Pulmonary artery endothelial cell (primary cell): ENCODE data around the gene SYT5. TPM values are rescaled to one million over a fixed set of nuclear protein-coding genes. Genes with fewer than 3 reads are reported as not detected.
"Not testable (repeated sequence)": the region's sequence is repeated elsewhere in the genome, so short reads cannot be mapped to it uniquely, and the experiment has no call there.

Source experiments
- DNase-seq: peaks from one replicate; pipeline ENCODE4 v3.0.0-alpha.2; 2011; ENCODE audit warnings: low read depth, low spot score
- total RNA-seq: library from RNA; depleted of rRNA; stranded (reverse); fragments of >200 nt; gene quantifications from 2 replicates; pipeline ENCODE4 v1.2.3, GENCODE V29; 2014

Gene SYT5
- total RNA-seq = not detected in 2 replicates

DNA sequence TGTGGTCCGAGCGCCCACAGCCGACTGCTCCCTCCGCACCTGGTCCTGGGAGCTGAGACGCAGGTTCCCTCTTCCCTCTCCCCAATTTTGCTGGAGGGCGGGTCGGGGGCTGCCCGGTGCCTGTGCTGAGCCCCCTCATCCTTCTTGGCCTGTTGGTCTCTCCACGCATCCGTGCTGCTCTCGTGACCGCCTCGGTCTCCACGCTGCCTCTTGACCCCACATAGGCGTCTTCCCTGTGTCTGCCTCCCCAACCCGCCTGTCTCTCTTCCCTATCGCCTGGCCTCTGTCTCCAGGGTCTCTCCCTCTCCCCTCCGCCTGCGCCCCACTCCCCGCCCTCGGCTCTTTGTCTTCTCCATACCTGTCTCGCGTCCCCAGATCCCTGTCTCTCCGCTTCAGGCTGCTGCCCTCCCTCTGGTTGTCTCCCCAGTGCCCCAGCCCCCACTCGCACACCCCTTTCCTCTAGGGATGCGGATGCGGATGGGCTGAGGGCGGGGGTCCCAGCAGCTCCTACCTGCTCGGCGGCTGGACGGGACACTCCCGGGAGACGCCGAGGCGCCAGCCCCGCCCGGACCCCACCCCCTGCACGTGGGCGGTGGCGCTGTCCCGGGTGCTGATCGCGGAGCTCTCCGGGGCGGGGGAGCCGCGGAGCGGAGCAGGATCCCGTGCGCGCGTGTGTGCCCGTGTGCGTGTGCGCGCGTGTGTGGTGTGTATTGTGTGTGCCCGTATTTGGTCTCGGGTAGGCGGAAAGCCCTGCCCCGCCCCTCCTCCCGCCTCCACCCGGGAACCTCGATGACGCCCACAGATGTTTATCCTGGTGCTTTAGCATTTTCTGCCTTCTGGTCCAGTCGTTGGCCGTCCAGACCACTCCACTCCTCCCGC, at the start of gene SYT5:
Gene SYT5 (minus strand): TSS at position 684 of the 879 bp plus-strand sequence. CDS start 1,248 bp downstream, outside the sequence.
- no peak for DNase-seq

DNA sequence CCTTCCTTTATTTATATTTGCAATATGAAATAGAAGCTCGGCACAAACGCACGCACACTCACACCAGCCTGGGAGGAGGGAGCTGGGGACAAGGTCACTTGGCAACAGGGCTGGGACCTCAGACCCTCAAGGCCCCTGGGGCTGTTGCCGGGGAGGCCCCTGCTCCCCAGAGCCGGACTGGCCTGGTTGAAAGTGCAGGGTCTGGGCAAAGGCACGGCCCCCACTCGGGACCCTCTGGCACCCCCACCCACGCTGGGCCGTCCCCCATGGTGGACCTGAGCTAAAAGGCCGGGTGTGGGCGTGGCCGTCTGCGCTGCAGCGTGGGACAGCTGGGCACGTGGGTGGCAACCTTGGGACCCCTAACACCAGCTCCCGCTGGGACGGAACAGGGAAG, 49.7 kb upstream of the SYT5 start:
- DNase-seq = no peak

DNA sequence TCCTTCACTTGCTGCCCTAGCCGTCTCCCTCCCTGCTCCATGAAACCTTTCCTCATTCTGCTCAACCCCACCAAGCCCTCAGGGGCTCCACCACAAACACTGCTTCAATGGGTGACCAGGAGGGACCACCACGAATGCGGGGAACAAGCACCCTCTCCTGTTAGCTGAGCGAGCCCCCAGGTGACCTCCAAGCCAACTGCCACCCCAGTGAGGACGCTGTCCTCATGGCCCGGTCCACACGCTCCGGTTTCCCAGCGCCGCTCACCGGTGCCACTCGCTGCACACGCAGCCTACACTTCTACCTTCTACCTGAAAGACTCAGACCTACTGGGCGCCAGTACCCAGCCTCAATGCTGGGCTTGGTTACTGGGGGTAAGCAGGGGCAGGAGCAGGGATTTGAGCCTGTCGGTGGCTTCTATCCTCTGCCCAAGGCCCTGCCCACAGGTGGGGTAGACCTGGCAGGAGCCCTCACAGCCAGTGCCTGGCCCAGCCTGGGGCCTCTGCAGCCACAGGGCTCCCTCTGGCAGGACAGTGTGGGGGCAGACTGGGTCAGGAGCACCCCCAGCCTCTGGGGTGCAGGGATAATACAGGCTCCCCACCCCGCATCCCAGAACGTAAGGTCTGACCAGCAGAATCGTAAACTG, 49.2 kb upstream of the SYT5 start:
- no peak for DNase-seq

DNA sequence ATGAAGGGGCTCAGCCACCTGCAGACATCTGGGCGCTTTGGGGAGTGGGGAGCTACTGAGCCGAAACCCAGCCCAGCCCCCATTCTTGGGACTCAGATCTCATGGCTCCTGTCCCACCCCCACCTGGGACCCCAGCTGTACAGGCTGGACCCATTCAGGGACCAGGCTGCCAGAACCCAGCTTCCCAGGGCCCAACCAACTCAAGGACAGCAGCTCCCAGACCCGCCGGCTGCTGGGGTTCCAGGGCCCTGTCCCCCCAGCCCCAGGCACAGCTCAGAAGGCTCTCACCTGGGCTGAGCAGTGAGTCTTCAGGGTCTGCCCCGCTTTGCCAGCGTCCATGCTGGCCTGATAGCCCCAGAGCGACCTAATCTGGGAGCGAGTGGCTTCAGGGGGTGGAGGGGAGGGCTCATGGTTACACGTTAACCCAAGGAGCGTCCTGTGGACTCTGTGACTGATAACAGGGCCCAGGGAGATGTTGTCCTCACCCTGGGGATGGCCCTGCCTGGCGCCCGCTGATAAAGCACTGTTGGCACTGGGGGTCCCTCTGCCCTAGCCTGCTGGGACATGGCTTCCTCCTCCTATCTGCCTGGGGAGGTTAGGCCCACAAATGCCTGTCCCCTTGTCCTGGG, 48.4 kb upstream of the SYT5 start, which contains the start of gene TMEM86B:
Gene TMEM86B (minus strand): TSS at position 361 of the 629 bp plus-strand sequence. CDS start 22 bp downstream, at position 339.
- no peak for DNase-seq

DNA sequence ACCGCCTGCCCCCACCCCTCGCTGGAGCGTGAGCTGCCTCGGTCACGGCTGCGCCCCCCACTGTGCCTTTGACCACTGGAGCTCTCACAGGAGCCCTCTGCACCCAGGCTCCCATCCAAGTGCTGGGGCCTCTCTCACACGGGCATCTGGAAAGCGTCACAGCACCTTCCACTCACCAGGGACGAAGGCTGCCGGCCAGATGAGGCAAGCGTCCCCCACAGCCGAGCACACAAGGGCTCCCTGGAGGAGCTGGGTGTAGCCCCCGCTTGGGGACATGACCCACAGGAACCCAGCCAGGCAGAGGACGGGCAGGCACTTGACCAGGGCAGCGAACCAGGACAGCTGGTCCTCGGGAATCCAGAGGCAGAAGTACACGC, 47.9 kb upstream of the SYT5 start:
- no peak for DNase-seq

DNA sequence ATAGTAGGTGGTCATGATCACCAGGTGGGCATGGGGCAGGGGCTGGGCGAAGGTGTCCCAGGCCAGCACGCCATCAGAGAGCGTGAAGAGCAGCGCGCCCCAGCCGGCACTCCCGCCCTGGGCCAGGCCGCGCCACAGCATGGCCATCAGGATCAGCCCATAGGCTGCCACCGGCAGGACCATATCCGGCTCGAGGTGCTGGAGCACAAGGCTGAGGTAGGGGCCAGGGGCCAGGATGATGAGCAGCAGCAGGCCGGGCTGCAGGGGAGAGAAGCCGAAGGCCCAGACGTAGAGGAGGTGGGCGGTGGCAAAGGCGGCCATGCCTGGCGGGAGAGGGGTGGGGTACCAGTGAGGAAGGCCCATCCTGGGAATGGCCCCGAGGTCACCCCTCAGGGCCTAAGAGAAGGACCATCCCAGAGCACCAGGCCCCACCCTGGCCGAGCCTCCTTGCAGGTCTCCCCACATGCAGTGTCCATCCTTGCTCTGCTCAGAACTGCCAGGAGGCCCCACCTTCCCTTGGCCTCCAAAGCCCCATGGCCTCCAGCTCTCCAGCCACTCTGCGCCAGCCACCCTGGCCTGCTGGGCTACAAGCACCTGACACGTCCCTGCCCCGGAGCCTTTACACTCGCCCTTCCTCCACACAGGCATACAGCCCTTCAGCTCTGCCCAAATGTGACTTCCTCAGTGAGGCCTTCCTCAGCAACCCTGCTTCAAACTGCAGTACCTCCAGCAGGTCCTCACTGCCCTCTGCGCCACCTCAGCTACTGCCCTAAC, 47.3 kb upstream of the SYT5 start:
- no peak for DNase-seq

DNA sequence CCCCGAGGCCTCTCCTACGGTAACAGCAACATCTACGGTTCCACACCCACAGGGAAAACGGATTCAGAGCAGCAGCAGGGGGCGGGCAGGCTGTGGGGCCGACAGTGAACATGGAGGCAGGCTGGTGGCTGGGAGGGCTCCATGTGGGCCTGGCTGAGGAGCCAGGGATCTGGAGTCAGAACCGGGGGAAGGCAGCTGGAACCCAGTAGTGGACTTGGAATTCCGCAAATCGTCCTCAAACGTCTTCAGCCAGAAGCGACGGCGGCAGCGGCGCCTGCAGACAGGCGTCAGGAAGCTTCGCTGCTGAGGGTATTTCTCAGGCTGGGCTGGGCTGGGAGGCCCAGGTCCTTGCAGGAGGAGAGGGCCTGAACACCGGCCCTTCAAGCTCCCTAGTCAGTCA, 46.7 kb upstream of the SYT5 start:
- no peak for DNase-seq

DNA sequence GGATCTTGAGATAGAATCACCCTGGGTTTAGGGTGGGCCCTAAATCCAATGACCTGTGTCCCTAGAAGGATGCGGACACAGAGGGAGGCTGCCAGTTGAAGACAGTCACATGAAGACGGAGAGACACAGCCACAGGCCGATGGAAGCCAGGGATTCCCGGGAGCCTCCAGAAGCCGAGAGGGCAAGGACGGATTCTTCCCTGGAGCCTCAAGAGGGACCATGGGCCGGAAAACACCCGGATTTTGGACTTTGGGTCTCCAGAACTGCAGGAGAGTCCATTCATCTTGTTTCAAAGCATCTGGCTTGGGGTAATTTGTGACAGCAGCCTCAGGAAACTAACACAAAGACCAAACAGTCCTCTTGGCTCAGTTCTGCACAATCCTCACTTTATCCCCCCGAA, 46.2 kb upstream of the SYT5 start:
- no peak for DNase-seq

DNA sequence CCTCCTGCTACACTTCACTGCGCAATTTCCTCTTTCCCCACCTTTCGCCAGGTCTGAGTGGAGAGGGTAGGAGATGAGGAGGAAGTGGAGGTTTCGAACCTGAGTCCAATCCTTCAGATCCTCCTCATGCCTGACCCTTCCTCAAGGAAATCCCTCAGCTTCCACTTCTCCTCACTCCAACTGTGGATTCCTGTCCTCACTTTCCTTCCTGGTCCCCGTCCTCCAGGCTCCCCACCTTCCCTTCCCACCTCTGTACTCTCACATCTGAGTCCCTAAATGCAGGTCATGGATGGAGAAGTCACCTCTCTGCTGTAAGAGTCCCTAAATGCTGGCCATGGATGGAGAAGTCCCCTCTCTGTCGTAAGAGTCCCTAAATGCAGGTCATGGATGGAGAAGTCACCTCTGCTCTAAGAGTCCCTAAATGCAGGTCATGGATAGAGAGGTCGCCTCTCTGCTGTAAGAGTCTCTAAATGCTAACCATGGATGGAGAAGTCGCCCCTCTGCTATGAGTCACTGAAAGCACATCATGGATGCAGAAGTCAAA, 45.4 kb upstream of the SYT5 start:
- no peak for DNase-seq

DNA sequence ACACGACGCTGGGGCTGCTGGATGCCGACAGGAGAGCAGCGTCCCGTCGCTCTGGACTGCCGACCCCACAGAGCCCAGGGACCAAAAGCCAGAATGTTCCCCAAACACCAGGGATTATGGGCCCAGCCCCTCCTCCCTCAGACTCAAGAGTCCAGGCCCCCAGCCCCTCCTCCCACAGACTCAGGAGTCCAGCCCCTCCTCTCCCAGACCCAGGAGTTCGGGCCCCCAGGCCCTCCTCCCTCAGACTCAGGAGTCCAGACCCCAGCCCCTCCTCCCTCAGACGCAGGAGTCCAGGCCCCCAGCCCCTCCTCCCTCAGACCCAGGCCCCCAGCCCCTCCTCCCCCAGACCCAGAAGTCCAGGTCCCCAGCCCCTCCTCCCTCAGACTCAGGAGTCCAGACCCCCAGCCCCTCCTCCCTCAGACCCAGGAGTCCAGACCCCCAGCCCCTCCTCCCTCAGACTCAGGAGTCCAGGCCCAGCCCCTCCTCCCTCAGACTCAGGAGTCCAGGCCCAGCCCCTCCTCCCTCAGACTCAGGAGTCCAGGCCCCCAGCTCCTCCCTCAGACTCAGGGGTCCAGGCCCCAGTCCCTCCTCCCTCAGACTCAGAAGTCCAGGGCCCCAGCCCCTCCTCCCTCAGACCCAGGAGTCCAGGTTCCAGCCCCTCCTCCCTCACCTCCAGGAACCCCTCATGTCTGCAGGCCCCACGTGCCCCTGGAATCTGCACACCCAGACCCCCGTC, 44.8 kb upstream of the SYT5 start:
- not testable (repeated sequence) for DNase-seq

DNA sequence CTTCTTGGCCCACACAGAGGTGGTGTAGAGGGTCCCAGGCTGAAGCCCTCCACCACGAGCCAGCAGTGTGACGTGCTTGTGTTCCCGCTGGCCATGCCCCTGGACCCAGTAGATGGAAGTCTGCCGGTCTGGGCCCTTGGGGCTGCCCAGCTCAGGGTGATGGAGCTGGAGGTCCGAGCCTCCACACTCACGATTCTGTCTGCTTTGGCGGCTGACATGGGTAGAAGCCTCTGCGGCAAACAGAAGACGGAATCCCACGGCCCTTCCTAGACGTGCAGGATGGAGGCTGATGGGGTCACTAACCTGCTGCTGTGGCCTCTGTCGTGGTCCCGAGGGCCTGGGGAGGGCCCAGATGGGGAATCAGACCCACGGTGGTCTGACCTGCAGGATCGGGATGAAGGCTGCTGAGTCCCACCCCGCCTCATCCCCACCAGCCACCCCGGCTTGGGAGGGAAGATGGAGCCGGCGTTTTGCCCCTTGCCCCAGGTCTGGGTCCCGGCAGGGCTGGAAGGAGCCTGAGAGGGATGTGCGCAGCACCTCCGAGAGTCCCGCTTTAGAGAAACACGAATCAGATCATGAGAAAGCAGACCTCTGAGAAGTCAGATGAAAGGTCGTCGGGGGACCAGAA, 44.1 kb upstream of the SYT5 start:
- no peak for DNase-seq

DNA sequence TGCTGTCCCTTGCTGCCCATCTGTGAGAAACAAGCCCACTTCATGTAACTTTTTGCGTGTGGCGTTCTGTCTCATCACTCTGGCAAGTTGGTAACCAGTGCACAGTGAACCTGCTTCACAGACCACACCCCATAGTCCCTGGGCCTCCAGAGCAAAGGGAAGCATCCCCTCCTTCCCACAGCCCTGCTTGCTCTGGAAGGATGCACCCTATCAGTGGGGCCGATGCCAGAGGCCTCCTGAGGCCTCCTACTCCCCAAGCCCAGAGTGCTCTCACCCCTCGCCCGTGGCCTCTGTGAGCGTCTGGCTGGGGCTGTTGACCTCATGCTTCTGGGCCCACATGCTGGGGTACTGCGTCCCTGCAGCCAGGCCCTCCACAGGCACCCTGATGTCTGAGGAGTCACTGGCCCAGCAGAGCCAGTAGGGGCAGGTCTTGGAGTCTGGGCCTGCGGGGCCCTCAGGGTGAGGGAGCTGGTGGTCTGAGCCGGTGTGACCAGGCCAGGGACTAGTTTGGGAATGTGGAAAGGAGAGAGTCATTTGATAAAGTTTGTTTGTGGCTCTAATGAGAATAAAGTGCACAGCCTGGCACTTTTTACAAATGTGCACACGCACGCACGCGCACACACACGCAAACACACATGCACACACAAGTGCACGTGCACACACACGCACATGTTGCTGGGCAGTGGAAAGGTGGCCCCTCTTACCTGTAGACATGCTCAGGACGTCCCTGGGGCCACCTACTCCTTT, 43.4 kb upstream of the SYT5 start:
- DNase-seq = no peak

DNA sequence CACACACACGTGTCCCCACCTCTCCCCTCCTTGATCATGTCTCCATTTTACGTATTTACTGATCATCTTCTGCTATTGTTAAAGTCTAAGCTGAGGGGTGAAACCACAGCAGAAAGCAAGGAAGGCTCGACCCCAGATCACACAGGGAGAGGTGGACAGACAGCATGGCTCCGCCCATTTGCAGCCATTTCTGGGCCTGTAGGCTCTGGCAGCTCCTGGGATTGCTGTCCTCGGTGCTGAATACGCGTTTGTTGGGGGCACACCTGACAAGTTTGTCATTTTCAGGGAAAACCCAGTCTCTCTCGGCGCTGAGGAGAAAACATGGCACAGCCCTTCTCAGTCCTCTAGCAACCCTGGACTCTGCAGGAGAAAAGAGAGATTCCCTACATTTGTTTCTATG, 40.4 kb upstream of the SYT5 start:
- DNase-seq = no peak

DNA sequence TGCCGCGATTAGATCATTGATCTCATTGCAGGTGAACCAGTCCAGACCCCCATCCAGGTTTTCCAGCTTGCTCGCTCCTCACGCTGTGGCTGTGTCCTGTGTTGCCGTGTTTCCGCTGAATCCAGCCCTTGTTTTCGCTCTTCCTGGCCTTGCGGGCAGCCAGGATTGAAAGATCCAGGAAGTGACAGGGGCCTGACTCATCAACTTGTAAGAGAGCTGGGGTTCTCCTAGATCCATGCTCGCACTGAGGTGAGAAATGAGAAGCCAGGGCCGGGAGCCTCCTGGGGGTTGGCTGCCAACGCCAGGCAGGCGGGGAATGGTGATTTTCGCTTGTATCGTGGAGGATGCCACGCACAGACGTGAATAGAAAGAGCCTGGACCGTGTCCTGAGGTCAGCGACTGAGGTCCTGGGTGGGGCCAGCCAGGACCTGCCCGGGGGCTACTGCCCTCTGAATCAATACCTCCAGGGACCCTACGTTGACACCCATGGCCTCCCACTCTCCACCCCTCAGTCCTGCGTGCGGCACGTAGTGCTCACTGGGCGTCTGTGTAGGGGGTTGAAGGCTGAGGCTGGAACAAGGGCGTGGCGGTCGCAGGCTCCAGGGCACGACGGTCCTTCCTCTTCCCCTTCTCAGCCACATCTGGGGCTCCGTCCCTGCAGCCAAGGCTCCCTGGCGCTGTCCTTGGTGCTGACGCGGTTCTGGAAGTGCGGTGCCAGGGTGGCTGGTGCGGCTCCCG, 36.5 kb upstream of the SYT5 start:
- DNase-seq = peak; percentile 97

DNA sequence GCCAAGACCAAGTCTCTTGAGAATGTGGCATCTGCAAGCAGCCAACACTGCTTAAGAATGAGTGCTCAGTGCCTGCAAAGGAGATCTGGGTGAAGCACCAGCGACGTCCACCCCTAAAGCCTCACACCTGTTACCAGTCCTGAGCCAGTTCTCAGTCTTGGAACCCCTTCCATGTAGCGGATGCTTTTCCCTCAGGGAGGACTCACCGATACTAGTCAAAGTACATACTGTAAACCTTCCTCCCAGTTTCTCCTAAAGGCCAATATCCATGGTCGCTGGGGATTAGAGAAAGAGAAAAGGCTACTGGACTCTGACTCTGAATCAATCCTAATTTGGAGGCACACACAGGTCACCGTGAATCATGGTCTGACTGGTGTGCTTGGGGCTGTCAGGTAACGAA, 33.5 kb upstream of the SYT5 start:
- no peak for DNase-seq

DNA sequence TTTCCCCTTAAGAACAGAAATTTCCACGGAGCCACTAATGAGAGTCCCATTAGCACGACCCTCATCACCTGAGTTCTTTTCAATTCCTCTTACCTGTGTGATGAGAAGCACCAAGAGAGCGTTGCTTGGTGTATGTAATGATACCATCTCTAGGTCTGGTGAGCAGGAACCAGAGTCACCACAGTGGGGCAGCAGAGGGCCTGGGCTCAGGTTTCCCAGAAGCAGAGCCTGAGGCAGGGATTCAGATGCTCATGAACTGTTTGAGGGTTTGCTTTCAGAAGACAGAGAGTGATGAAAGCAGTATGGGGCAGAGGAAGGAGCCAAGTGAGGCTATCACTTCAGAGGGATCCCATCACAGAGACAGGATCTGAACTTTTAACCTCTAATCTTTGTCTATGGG, 32.4 kb upstream of the SYT5 start:
- DNase-seq = no peak

DNA sequence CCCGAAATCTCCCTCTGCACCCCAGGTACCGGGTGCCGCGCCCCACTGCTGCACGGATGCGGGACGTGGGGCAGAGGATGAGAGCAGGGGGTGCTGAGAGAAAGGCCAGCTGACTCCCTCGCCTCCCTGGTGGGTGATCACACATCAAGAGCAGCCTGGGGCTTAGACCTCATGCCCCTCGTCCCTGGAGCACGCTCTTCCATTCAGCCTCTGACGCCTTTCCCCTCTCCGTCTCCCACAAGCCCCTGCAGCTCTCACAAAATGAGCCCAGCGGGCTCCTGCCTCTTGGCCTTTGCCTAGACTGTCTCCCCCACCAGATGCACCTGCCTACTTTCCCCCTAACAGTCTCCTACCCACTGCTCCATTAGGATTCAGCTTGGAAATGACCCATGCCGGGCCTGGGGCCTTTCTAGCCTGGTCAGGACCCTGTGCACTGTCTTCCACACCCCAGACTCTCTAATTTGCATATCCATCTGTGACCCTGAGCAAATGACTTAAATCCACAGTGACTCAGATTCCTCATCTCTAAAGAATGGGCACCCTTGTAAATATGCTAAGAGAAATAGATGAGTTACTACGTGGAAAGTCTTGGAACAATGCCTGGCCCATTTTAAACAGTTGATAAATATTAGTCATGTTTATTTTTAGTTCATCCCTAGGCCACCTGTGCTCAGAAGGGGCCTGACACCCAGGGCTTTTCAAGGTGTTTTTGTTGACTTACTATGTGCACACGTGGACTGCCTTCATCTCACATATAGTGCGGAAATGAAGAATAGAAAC, 29.8 kb upstream of the SYT5 start:
- peak; percentile 30 for DNase-seq
